ENCODE results near the gene SBF2.

SBF2 gene

GRCh38 chr11:9776203-9776602 lies 517.8 kb downstream of the SBF2 start:
- Histone ChIP-seq H3K9me2 (ENCODE audit: low read depth, low read length) (no peaks in the 10 kb centered on the region), H4K20me1 (ENCODE audit: insufficient read depth, low read length) (no peaks in the 10 kb centered on the region), H3K27ac (ENCODE audit: low read depth, low read length, poor library complexity, severe bottlenecking) (no peak overlapping the region), H3K9me3 (ENCODE audit: low read length) (no peaks in the 10 kb centered on the region), H3K27me3 (ENCODE audit: insufficient read depth, low read length) (no peaks in the 10 kb centered on the region), H3K36me3 (ENCODE audit: insufficient read depth, low read length) (peaks cover 15% of the 10 kb centered on the region), H3K79me2 (ENCODE audit: insufficient read depth, low read length) (no peaks in the 10 kb centered on the region), H3K4me3 (ENCODE audit: low read depth, low read length, poor library complexity, severe bottlenecking) (no peak overlapping the region), H3K4me2 (ENCODE audit: low read length) (no peak overlapping the region), H2AFZ (ENCODE audit: low read length) (no peak overlapping the region), H3K9ac (ENCODE audit: low read length) (no peak overlapping the region), H3K4me1 (ENCODE audit: insufficient read depth, low read length, severe bottlenecking) (no peaks in the 10 kb centered on the region), H3F3A (ENCODE audit: insufficient read depth, low read length) (no peaks in the 10 kb centered on the region)
- TF ChIP-seq, protein P1, sequence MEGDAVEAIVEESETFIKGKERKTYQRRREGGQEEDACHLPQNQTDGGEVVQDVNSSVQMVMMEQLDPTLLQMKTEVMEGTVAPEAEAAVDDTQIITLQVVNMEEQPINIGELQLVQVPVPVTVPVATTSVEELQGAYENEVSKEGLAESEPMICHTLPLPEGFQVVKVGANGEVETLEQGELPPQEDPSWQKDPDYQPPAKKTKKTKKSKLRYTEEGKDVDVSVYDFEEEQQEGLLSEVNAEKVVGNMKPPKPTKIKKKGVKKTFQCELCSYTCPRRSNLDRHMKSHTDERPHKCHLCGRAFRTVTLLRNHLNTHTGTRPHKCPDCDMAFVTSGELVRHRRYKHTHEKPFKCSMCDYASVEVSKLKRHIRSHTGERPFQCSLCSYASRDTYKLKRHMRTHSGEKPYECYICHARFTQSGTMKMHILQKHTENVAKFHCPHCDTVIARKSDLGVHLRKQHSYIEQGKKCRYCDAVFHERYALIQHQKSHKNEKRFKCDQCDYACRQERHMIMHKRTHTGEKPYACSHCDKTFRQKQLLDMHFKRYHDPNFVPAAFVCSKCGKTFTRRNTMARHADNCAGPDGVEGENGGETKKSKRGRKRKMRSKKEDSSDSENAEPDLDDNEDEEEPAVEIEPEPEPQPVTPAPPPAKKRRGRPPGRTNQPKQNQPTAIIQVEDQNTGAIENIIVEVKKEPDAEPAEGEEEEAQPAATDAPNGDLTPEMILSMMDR (IDR thresholded peaks at IDR 0.05; ENCODE audit: low read length): no peak
- no peak for TF ChIP-seq EZH2 (IDR thresholded peaks at IDR 0.05; ENCODE audit: borderline replicate concordance, low read length)

- Histone ChIP-seq H3K4me2 (ENCODE audit: low read length) (no peak overlapping the region), H3K9ac (ENCODE audit: low read length) (no peak overlapping the region), H3K27ac (ENCODE audit: low read depth, low read length, poor library complexity, severe bottlenecking) (no peak overlapping the region)
Observed at GRCh38 chr11:9775398-9775779, 518.6 kb downstream of the SBF2 start.

DNA sequence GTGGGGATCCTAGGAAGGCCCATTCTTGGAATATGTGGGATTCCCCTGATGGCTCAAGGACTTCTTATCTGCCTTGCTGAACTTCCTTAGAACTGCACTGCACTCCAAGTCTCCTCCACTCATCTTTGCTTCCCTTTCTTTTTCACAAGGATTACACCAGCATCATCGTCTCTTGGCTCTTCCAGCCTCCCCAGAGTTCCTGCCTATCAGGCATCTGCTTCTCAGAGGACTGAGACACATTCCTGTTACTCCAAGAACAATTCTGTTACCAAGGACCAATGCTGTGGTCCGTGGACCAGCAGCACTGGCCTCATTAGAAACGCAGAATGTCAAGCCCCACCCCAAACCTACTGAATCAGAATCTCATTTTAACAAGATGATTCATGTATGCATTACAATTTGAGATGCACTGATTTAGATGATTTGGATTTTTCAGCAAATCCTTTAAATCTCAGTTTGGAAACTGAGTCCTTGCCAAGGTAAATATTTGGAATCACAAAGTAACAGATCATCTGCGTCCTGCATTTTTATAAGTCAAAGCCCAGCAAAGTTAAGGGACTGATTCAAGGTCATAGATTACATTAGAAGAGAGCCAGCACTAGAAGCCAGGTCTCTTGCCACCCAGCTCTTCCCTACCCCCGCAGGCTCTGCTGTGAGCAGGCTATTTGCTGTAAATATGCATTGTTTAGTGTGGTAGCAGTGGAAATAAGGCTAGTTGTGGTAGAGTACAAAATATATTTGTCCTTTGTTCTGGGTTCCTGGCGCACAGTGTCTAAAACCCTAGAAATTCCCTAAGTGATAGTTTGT lies 519.2 kb downstream of the SBF2 start:
- no peaks in the 10 kb centered on the region for H3K79me2 ChIP-seq (ENCODE audit: insufficient read depth, low read length)
- no peak overlapping the region for H3K27ac ChIP-seq (ENCODE audit: low read depth, low read length, poor library complexity, severe bottlenecking)
- no peak overlapping the region for H3K4me2 ChIP-seq (ENCODE audit: low read length)
- H3K9me3 ChIP-seq (ENCODE audit: low read length): no peaks in the 10 kb centered on the region
- no peak overlapping the region for H3K4me3 ChIP-seq (ENCODE audit: low read depth, low read length, poor library complexity, severe bottlenecking)
- H3K27me3 ChIP-seq (ENCODE audit: insufficient read depth, low read length): no peaks in the 10 kb centered on the region
- H4K20me1 ChIP-seq (ENCODE audit: insufficient read depth, low read length): no peaks in the 10 kb centered on the region
- no peak overlapping the region for H2AFZ ChIP-seq (ENCODE audit: low read length)
- no peaks in the 10 kb centered on the region for H3F3A ChIP-seq (ENCODE audit: insufficient read depth, low read length)
- no peak overlapping the region for H3K9ac ChIP-seq (ENCODE audit: low read length)
- 0 out of 2 replicates have a peak, but pooled peaks cover 3% of the 10 kb centered on the region for H3K36me3 ChIP-seq (ENCODE audit: insufficient read depth, low read length)
- no peak for TF ChIP-seq EZH2 (IDR thresholded peaks at IDR 0.05; ENCODE audit: borderline replicate concordance, low read length)
- TF ChIP-seq, protein P1 (IDR thresholded peaks at IDR 0.05; ENCODE audit: low read length): no peak
- H3K4me1 ChIP-seq (ENCODE audit: insufficient read depth, low read length, severe bottlenecking): no peaks in the 10 kb centered on the region
- no peaks in the 10 kb centered on the region for H3K9me2 ChIP-seq (ENCODE audit: low read depth, low read length)

More at GRCh38 chr11:9775398-9775779, 518.6 kb downstream of the SBF2 start:
- Histone ChIP-seq H3K9me3 (ENCODE audit: low read length) (no peaks in the 10 kb centered on the region), H3K27me3 (ENCODE audit: insufficient read depth, low read length) (no peaks in the 10 kb centered on the region), H3K36me3 (ENCODE audit: insufficient read depth, low read length) (peaks cover 9% of the 10 kb centered on the region; the same call in 1 of the 2 replicates), H3K4me3 (ENCODE audit: low read depth, low read length, poor library complexity, severe bottlenecking) (no peak overlapping the region), H2AFZ (ENCODE audit: low read length) (no peak overlapping the region), H3F3A (ENCODE audit: insufficient read depth, low read length) (no peaks in the 10 kb centered on the region), H3K9me2 (ENCODE audit: low read depth, low read length) (no peaks in the 10 kb centered on the region), H3K4me1 (ENCODE audit: insufficient read depth, low read length, severe bottlenecking) (no peaks in the 10 kb centered on the region), H3K79me2 (ENCODE audit: insufficient read depth, low read length) (no peaks in the 10 kb centered on the region), H4K20me1 (ENCODE audit: insufficient read depth, low read length) (no peaks in the 10 kb centered on the region)
- TF ChIP-seq EZH2 (IDR thresholded peaks at IDR 0.05; ENCODE audit: borderline replicate concordance, low read length): no peak
- TF ChIP-seq, protein P1 (IDR thresholded peaks at IDR 0.05; ENCODE audit: low read length): no peak

Data from OCI-LY1 (cell line).